ENCODE results near the gene MTR.
A peak's percentile ranks its signal among the peaks of the same experiment; 100 is the strongest.

MTR gene

DNA sequence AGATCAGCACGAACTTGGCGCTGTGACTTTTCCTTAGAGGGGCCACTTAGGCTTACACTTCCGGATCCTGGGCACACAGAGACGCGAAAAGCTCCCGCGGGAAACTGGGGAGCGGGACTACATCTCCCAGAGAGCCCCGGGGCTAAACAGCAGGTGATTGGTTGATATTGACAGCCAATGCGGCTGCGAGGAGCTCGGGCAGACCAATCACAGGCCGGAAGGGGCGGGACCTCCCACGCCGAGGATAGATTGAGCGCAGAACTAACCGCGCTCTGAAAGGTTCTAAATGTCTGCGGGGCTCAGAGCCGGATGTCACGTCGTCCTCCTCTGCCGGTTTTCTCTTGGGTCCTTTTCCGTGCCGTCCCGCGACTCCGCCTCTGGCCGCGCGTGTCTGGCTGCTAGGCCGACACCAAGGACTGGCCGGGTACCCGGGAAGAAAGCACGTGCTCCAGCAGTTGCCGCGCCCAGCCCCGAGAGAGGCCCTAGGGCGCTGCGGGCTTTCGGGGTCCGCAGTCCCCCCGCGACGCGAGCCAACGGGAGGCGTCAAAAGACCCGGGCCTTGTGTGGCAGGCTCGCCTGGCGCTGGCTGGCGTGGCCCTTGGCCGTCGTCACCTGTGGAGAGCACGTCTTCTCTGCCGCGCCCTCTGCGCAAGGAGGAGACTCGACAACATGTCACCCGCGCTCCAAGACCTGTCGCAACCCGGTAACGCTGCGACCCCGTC, at the start of gene MTR:
Gene MTR, plus strand, starts transcription at position 258 of the 722 bp plus-strand sequence. Its CDS starts 412 bp downstream, at position 670.
- peak; percentile 100 for DNase-seq (ENCODE audit: low spot score)

DNA sequence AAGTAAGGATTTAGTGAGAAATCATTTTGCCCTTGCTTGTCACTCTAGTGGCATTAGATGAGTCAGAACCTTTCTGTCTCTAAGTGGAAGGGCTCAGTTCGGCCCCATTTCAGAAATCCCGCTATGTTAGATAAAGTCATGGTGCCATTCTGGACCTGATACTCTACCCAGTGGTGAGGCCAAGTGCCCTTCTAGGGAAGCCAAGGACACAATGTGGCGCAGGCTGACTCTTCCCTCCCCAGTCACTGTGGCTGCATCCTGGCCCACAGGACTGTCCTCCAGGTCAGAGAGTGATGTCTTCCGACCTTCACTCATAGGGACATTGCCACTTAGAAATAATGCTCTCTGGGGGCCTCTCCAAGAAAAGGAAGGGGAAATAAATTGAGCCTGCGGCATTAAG, 48.3 kb upstream of the MTR start:
- no peak for DNase-seq (ENCODE audit: low spot score)

DNA sequence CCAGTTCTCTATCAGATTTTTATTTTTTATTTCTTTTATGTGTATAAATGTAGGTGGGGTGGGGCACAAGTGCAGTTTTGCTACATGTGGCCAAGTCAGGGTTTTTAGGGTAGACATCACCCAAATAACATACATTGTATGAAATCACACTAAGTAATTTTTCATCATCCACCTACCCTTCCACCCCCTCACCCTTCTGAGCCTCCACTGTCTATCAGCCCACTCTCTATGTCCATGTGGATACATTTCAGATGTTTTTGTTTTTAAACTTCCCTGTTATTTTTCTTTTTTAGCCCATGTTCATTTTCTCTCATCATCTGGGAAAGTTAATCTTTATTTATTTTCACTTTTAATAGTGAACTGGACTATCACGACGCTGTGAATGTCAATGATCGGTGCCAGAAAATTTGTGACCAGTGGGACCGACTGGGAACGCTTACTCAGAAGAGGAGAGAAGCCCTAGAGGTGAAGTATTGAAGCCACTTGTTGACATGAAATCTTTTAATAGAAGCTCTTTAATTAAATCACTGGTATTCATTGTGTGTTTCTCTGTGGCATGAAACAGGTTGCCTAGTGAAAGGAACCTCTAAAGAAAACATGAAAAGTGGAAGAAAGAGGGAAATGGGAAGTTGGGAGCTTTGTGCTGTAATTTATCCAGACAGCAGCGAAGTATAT, 47.6 kb upstream of the MTR start:
- DNase-seq (ENCODE audit: low spot score): no peak

DNA sequence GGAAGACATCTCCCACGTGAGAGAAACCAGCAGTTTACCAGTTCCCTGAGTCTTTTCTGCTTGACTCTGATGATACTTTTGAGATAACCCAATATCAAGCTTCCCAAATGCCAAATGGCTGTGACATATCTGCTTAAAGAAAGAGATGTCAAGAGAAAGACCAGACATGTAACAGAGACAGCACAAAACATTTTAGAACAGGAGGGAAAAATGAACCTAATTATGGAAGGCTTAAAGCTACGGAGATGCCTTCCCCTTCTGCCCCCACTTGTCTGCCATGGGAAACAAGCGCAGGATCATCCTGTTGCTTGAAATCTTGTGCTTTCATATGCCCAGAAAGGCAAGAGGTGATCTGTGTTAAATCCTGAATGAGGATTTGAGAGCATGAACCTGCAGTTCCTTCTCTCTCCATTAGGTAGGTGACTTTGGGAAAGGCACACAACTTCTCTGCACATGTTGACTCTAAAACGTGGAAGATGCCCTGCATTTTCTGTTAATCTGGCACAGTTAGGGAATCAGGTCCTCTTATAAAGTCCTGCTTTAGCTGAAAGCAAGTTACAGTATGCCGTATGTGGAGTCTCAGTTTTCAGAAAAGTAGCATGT, 46.7 kb upstream of the MTR start:
- no peak for DNase-seq (ENCODE audit: low spot score)

GRCh38 chr1:236750928-236751327, 44.2 kb upstream of the MTR start:
- no peak for DNase-seq (ENCODE audit: low spot score)

DNA sequence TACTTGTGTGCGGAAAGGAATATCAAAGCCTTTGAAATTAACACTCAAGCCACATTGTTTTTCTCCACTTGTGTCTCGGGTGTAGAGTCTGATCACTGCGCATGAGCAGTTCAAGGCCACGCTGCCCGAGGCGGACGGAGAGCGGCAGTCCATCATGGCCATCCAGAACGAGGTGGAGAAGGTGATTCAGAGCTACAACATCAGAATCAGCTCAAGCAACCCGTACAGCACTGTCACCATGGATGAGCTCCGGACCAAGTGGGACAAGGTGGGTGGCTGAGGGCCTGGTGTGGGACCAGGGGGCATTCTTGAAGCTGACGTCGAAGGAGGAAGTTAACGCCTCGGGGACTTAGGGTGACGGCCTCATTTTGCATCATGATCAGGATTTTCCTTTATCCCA, 43.7 kb upstream of the MTR start:
- no peak for DNase-seq (ENCODE audit: low spot score)

- no peak for DNase-seq (ENCODE audit: low spot score)
These were observed 43.2 kb upstream of the MTR start for GRCh38 chr1:236751935-236752334.

- DNase-seq (ENCODE audit: low spot score): peak; percentile 14
These were observed 41.6 kb upstream of the MTR start for GRCh38 chr1:236753516-236753915.

- DNase-seq (ENCODE audit: low spot score): no peak
These were observed 41.1 kb upstream of the MTR start for GRCh38 chr1:236753964-236754363.

- no peak for DNase-seq (ENCODE audit: low spot score)
These were observed 40.4 kb upstream of the MTR start for GRCh38 chr1:236754525-236755210.

DNA sequence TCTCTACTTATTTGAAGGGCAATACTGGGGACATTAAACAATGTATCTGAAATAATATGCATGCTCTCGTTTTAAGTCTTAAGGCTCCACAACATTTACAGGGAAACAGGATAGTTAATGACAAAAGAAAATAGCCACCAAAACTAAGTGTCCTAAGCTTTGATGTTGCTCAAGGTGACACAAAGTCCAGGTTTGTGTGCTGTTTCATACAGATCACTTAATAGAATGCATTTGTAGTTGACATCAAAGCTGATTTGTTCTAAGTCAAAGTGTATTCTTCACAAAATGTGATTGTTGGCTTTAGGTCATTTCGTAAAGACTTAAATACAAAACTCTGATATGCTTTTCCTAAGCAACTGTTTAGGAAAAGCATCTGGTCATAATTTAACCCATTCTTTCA, 37.5 kb upstream of the MTR start:
- DNase-seq (ENCODE audit: low spot score): no peak

DNA sequence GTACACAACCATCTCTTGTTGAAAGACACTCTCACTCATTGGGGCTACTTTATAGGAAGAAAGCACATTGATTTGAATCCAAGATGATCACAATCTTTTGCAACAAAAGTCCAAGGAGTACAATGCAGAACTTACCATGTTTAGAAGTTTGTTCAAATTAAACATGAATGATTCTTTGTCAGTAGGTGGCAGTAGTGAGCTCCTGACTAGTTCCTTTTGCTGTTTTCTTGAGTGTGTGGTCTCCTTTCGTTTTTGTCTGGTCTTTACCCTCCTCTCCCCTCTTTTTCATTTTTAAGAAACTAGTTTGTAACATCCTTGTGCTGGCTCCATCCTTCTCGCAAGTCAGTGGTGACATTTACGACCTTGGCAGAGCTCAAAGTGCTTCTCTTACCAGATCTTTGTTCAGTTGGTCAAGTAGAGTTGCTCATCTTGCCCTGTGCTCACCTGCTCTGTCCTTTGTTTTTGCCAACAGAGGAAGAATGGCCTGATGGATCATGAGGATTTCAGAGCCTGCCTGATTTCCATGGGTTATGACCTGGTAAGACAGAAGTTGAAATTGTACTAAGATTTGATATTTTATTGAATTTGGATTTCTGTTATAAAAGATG, 35.7 kb upstream of the MTR start:
- DNase-seq (ENCODE audit: low spot score): peak; percentile 17

DNA sequence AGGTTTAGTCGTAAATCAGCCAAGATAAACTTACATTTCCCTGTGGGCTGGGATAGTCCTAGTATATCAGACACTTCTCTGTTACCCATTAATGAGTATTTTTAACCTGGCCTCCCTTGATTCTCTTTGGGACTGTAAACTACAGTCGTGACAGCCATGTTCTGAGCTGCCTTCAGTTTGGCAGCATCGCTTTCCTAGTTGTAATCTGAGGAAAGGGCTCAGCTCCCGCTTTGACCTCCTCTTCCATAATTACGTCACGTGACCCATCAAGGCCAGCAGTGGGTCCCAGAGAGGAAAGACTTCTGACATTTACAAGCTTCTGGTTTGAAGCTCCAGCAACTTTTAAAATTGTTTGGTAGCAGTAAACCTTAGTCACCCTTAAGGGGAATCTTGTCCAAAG, 34.6 kb upstream of the MTR start:
- no peak for DNase-seq (ENCODE audit: low spot score)

- DNase-seq (ENCODE audit: low spot score): no peak
These were observed 34.1 kb upstream of the MTR start for GRCh38 chr1:236760986-236761385.

GRCh38 chr1:236761397-236762132, 33.5 kb upstream of the MTR start:
- no peak for DNase-seq (ENCODE audit: low spot score)

DNA sequence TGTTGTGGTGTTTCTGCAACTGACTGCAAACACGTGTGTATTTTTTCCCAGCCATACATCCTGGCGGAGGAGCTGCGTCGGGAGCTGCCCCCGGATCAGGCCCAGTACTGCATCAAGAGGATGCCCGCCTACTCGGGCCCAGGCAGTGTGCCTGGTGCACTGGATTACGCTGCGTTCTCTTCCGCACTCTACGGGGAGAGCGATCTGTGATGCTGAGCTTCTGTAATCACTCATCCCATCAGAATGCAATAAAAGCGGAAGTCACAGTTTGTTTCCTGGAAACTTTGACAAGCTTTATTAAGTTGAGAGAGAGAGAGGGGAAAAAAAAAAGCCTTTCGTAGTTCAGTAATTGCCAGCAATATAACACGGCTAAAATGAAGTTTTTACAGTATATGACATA, 32.7 kb upstream of the MTR start:
- DNase-seq (ENCODE audit: low spot score): no peak

- no peak for DNase-seq (ENCODE audit: low spot score)
These were observed 29.3 kb upstream of the MTR start for GRCh38 chr1:236765831-236766230.

DNA sequence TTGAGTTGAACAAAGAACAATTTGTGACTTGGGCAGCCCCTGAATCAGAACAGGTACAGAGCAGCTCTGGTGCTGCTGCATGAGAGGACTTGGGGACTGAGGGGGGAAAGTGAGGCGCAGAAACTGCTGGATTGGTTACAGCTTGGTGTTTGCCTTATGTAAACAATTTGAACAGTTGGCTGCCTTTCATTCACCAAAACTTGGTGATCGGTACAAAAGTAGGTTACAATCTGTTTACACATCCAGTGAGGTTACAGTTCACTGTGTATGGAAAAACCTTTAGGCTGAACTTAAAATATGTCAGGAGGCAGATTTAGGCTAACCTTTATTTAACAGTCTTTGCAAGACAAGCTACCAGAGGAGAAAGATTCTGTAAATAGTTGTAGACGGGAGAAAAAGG, 28.6 kb upstream of the MTR start:
- DNase-seq (ENCODE audit: low spot score): no peak

DNA sequence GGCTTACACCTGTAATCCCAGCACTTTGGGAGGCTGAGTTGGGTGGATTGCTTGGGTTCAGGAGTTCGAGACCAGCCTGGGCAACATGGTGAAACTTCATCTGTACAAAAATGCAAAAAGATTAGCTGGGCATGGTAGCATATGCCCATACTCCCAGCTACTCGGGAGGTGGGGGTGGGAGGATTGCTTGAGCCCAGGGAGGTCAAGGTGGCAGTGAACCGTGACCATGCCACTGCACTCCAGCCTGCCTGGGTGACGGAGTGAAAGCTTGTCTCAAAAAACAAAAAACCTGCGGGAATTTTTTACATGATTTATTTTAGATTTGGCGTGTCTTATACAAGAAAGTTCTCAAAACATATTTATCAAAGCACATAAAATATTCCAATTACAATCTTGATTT, 27.8 kb upstream of the MTR start:
- no peak for DNase-seq (ENCODE audit: low spot score)

DNA sequence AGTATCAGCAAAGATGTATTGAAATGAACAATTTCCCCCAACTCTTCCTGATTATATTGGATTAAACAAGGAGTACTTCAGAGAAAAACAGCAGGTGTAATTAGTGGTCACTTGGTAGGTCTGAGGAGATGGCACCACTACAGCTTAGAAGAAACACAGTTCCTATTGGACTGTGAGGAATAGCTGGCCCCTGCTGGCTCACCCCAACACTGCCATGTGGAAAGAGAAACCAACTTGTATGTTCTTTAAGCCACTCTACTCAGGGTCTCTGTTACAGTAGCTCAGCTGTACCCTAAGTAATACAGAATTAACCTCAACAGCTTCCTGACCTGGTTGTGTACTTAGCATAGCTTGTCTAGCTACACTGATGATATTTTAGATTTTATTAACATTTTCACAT, 26.5 kb upstream of the MTR start:
- DNase-seq (ENCODE audit: low spot score): no peak

DNA sequence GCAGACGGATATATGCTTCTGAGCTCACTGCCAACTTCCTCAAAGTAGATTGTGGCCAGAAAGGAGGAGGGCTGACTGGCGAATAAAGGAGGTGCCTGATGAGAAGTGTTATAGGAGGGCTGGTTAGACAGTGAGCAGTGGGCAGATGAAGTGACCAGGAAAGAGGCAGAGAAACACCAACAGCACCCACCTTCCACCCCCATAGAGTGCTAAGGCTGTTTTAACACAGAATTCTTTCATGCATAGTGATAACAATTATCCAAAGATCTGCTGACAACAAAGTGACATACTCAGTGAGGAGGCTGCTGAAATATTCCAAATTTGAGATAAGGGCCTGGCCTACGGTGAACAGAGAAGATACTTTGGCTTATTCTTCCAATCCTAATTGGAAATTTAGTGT, 21.2 kb upstream of the MTR start:
- DNase-seq (ENCODE audit: low spot score): no peak

- peak; percentile 34 for DNase-seq (ENCODE audit: low spot score)
These were observed 20.2 kb upstream of the MTR start for GRCh38 chr1:236774926-236775325.

Measured in hepatic stellate cell (primary cell).